ENCODE measurements around the gene CTSD.
"Not testable (repeated sequence)": the region's sequence is repeated elsewhere in the genome, so short reads cannot be mapped to it uniquely, and the experiment has no call there.

CTSD gene

DNA sequence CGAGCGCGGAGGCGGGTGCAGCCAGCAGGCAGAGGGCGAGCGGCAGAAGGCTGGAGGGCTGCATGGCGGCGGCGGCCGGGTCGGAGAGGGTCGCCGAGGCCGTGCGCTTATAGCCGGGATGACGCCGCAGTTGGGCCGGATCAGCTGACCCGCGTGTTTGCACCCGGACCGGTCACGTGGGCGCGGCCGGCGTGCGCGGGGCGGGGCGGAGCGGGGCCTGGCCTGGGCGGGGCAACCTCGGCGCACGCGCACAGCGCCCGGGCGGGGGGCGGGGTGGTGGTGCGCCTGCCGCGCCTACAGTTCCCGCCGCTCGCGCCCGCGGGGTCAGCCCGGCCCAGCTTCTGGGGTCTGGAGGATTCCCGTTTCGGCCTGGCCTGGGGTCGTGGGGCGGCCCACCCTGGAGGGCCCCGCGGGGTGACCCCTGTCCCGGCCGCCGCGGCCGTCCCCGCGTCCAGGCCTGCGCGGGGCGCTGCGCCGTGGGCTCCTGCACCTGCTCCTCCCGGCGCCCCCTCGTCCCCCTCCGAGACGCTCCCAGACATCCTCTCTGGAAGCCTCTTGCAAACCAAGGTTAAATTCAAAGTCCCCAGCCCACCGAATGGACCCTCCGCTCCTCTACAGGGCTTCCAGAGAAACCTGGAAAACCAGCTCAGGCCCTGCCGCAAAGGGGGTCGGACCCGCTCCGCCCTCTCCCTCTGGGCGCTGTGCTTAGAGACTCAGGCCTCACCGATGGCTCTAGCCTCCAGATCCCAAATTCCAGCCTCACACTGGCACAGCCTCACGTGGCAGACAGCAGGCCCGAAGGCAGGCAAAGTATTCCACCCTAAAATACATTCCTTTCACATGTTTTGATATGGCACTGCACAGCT is at the start of gene CTSD:
Gene CTSD (minus strand): TSS at position 132 of the 866 bp plus-strand sequence. CDS start 68 bp downstream, at position 64.
- peak; percentile 94 for DNase-seq

- DNase-seq: not testable (repeated sequence)
Observed at GRCh38 chr11:1813356-1813755, 49.6 kb upstream of the CTSD start.

DNA sequence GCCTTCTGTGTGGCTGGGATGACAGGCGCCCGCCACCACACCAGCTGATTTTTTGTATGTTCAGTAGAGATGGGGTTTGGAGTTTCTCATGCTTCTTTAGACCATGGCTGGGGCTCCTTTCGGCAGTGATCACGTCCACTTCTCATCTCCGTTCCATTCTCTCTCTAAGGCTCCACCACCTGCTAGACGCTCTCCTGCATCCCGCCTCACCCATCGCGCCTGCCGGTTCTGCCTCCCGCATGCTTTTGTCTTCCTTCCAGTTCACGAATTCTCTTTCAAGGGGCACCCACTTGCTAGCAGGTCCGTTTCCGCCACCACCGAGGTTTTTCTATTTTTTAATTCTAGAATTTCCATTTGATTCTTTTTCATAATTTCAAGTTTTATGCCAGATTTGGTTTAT is 49.1 kb upstream of the CTSD start:
- DNase-seq: no peak

- DNase-seq: no peak
Observed at GRCh38 chr11:1812274-1812673, 48.5 kb upstream of the CTSD start.

GRCh38 chr11:1810761-1811160 is 47.0 kb upstream of the CTSD start:
- no peak for DNase-seq

- peak; percentile 61 for DNase-seq
Observed at GRCh38 chr11:1807264-1807995, 43.7 kb upstream of the CTSD start.

- DNase-seq: no peak
Observed at GRCh38 chr11:1805525-1805924, 41.8 kb upstream of the CTSD start.

DNA sequence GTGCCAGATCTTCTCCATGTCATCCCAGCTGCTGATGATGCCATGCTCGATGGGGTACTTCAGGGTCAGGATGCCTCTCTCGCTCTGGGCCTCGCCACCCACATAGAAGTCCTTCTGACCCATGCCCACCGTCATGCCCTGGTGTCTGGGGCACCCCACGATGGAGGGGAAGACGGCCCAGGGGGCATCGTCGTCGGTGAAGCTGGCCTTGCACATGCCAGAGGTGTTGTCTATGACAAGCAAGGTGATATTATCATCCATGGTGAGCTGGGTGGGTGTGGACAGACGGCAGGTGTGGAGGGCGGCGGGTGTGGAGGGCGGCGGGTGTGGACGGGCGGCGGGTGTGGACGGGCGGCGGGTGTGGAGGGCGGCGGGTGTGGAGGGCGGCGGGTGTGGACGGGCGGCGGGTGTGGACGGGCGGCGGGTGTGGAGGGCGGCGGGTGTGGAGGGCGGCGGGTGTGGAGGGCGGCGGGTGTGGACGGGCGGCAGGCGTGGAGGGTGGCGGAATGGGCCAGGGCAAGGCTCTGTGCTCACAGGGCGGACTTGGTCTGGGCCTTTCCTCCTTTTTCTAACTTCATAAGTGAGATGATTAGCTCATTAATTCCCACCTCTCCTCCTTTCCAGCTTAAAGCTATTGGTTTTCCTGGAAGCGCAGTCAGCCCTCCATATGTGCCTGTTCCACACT is 40.2 kb upstream of the CTSD start:
- DNase-seq: not testable (repeated sequence)

- DNase-seq: no peak
Observed at GRCh38 chr11:1803246-1803645, 39.5 kb upstream of the CTSD start.

DNA sequence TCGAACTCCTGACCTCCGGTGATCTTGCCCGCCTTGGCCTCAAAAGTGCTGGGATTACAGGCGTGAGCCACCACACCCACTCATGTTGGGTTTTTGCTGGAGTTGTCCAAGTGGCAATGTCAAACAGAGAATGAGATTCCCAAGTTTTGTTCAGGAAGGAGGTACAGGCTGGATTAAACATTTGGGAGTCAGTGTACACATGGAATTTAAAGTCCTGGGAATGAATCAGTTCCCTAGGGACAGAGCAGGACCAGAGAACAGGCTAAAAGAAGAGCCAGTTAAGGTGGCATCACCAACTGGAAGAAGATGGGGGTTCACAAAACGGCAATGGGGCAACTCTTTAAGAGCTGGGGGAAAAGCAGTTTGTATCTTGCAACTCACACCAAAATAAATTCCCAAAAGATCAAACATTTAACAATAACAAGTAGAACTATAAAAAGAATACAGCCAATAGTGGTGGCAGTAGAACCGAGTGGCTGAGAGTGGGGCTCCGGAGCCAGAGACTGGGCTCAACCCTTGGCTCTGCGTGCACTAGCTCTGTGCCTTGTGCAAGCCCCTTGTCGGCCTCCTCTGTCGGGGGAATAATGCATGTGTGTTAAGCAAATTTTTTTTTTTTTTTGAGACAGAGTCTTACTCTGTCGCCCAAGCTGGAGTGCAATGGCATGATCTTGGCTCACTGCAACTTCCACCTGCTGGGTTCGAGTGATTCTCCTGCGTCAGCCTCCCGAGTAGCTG is 33.8 kb upstream of the CTSD start:
- DNase-seq: no peak

GRCh38 chr11:1796413-1797011 is 32.8 kb upstream of the CTSD start:
- no peak for DNase-seq

DNA sequence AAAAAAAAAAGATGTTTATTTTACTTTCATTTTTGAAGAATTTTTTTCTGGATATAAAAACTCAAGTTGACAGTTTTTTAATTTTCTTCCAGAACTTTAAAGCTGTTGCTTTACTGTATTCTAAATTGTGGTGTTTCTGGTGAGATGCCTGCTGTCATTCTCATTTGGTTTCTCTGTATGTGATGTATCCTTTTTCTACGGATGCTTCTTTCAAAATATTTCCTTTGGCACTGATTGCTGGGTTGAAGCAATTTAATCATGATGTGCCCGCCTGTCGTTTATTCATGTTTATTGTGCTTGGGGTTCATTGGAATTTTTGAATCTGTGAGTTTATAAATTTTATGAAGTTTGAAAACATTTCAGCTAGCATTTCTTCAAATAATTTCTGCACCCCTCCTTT is 29.4 kb upstream of the CTSD start:
- no peak for DNase-seq

DNA sequence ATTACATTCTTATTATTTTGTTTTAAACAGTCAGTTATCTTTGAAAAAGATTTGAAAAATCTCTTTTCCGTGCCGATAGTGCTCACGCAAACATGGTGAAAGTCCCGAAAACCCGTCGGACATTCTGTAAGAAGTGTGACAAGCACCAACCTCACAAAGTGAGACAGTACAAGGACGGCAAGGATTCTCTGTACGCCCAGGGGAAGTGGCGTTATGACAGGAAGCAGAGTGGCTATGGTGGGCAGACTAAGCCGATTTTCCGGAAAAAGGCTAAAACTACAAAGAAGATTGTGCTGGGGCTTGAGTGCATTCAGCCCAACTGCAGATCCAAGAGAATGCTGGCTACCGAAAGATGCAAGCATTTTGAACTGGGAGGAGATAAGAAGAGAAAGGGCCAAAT is 28.7 kb upstream of the CTSD start:
- DNase-seq: peak; percentile 23

- DNase-seq: no peak
Observed at GRCh38 chr11:1791912-1792311, 28.2 kb upstream of the CTSD start.

GRCh38 chr11:1786466-1786865 is 22.7 kb upstream of the CTSD start:
- no peak for DNase-seq

GRCh38 chr11:1785749-1786413 is 22.2 kb upstream of the CTSD start:
- DNase-seq: no peak

DNA sequence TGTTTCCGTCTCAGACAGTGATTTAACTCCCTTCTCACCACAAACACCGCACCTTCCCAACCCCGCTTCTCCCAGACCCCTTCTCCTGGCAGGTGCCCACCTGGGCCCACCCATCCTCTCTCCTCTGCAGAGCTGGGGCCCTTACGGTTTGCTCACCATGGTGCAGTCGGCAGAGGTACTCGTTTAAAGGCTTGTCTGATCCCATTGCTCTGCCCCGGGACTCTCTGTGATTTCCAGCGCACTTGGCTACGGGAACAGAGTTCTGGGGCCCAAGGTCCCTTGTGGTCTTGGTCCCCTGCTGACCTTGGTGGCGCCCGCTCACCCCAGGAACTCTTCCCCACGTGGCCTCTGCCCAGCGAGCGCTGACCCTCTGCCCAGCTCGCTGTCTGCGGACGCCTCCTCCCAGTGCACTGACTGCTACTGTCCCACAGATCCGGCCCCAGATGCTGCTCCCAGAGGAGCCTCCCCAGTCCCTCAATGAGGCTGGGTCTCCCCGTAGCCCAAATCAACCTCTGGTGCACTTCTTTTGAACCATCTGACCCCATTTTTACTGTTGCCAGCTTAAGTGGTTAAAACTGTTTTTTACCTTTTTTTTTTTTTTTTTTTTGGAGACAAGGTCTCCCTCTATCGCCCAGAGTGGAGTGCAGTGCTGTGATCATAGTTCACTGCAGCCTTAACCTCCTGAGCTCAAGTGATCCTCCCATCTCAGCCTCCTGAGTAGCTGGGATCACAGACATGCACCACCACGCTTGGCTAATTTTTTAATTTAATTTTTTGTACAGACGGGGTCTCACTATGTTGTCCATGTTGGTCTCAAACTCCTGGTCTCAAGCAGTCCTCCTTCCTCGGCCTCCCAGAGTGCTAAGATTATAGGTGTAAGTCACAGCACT is 21.3 kb upstream of the CTSD start:
- no peak for DNase-seq

- DNase-seq: no peak
Observed at GRCh38 chr11:1783725-1784529, 20.2 kb upstream of the CTSD start.

- DNase-seq: no peak
Observed at GRCh38 chr11:1782831-1783724, 19.4 kb upstream of the CTSD start.
